HL-60 (cell line): ENCODE data around the gene ZNF511.

Experiments used
- CTCF ChIP-seq: IDR thresholded peaks from one replicate; pipeline ENCODE4 v1.5.1; 2011; ENCODE audit warnings: low read length, control low read depth, inconsistent platforms; ENCODE audit not compliant: insufficient read depth
- POLR2AphosphoS5 ChIP-seq: IDR thresholded peaks from 2 replicates; pipeline ENCODE4 v1.6.1; 2012; ENCODE audit warnings: low read depth

GRCh38 chr10:133295426-133296320 is 13.0 kb upstream of the ZNF511 start:
- no peak for TF ChIP-seq CTCF
- no peak; the same call in 1 of the 2 replicates for TF ChIP-seq POLR2AphosphoS5
